HG02588 (cell line): ENCODE results near the gene PDE4D.

ENCODE experiments used
- ATAC-seq: cut with Tn5 transposase; IDR thresholded peaks from one replicate; pipeline ENCODE4 v1.9.1; 2021; ENCODE audit warnings: mild to moderate bottlenecking, moderate library complexity; ENCODE audit not compliant: unreplicated experiment

PDE4D gene

DNA sequence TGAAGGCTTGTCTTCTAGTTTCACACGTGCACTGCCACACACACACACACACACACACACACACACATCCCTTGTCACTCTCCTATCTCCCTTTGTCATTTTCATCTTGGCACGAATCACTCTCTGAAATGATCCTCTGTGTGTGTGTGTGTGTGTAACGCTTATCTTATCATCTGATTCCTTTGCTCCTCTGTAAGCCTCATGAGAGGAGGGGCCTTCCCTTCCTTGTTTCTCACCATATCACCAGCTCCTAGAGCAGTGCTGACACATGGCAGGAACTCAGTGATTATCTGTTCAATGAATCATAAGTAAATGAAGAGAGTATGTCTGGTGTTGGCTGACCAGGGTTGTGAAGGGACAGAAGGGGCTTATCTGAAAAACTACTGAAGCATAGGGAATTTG, 53.3 kb downstream of the PDE4D start:
- no peak for ATAC-seq

DNA sequence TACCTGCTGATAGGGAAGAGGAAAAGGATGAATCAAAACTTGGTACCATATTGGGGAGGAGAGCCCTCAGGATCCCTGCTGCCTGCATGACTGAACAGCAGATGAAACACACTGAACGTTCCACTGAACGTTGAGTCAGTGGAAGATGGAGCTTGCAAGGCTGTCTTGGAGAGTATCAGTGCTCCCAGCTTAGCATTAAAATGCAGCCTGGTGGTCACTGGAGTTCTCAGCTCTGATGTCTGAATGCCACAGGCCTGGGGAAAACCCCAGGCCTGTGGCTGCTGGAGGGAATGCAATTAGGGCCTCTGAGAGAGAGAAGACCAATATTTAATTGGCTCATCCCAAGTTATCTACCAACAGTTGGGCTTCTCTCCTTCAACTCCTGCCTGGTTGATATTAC, 54.5 kb downstream of the PDE4D start:
- ATAC-seq, result no peak

DNA sequence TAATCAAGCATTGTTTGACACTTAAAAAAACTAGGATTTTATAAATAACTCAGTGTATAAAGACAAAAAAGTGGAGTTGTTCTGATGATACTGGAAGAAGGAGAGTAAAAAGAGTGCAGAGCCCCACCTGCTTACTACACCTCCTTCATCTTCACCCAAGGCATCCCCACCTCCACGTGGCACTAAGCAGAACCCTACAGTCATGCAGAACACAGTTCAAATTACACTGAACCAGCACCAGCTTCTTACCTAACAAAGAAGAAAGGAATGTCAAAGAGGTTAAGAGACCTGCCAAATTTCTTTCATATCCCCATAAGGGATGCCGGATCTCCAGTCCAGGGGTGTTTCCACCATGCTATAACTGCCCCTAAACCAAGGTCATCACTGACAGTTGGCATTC, 55.5 kb downstream of the PDE4D start:
- no peak for ATAC-seq

DNA sequence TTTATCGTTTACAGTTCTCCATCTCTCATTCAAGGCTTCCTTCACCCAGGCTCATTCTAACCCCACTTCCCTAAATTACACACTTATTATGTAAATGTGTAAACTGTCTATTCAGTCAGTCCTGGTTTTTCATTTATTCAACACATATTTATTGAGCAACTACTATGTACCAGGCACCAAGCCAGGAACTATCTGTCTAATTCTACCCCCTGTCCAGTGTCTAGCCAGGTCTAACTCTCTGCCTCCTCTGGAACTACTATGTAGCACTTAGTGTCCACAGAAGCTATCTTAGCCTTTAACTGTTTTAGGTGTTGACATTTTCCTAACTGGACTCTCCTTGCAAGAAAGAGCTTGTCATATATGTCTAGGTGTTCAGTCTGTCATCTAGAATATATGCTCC, 56.5 kb downstream of the PDE4D start:
- no peak for ATAC-seq

DNA sequence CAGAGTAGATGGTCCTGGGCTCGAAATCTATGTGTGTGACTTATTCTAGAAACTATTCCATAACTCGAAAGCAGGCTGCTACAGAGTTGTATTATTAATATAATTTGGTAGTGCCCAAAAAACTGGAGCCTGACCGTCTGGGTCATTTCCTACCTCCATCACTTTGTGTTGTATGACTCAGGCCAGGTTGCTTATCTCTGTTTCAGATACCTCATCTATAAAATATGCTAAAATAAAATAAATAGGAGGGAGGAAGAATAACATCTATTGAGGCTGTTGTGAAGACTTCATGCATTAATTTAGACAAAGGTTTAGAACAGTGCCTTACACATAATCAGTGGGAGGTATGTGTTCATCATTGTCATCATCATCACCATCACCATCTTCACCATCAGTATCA, 57.7 kb downstream of the PDE4D start:
- ATAC-seq, result no peak

DNA sequence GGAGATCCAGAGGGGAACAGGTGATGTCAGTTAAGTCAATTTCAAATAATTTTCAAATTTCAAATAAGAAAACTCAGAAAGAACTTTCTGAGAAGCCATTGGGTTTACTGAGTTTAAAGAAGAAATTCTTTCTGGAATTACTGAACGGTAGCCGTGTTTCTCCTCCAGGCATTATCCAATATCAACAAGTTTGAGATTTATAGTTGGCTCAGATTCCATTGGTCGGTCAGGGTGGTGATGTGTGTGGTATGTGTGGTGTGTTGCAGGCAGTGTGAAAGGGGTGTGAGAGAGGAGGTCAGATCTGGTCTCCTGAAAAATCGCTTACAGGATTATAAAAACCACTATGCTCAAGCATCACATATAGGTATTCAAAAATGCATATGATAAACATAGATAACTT, 60.1 kb downstream of the PDE4D start:
- ATAC-seq, result no peak

DNA sequence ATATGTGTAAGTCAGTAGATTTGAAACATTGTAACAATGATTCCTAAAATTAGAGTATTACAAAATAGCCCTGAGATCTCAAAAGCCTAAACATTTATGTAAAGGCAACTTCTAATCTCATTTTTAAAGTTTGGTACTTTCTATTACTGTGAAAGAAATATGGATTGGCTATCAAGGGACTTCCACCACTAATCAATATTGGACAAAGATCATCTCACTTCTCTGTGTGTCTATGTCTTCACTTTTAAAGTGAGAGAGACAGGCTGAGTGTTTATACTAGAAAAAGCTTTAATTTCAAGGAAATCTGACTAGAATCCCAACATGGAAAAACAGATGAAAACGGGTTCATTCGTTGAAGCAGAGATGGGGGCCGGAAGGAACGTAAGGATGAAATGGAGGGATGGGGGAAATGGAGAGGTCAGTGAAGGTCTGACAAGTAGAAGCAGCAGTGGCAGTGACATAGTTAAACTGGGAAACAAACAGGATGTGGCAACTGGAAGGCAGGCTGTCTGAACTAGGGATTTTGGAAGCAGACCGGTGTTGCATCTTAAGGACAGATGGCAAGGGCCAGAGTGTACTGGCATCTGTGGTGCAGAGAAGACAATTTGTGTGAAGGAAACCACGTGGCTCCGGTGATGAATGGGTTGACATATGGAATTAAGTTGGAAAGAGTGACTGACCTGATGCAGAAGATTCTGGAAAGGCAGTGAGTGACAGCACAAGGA, 60.8 kb downstream of the PDE4D start:
- no peak for ATAC-seq

DNA sequence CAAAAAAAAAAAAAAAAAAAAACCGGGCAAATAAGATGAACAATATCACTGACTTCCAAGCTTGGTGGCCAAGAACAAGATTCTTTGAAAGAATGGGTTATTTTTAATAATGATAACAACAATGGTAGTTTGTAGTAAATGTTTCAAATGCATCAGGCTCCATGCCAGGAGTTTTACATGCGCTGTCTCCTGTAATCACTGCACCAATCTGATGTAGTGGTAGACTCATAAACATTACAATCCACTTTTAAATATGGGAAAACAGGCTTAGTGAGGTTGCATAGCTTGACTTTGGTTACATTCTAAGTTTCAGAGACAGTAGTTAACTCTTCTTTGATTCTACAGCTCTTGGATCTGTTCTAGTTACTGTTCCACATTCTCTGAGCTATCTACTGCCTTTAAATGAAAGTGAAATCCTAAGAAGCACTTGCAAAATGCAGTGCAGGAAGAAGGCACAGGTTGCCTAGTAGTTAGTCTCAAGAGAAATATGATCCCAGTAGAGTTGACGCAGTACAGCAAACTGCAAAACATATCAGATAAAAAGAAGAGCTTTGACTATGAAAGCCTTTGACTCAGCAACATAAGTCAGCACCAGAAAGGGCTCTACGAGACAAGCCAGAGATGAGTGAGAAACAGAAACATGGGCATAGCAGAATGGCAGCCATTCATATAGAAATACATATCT, 62.1 kb downstream of the PDE4D start:
- no peak for ATAC-seq

DNA sequence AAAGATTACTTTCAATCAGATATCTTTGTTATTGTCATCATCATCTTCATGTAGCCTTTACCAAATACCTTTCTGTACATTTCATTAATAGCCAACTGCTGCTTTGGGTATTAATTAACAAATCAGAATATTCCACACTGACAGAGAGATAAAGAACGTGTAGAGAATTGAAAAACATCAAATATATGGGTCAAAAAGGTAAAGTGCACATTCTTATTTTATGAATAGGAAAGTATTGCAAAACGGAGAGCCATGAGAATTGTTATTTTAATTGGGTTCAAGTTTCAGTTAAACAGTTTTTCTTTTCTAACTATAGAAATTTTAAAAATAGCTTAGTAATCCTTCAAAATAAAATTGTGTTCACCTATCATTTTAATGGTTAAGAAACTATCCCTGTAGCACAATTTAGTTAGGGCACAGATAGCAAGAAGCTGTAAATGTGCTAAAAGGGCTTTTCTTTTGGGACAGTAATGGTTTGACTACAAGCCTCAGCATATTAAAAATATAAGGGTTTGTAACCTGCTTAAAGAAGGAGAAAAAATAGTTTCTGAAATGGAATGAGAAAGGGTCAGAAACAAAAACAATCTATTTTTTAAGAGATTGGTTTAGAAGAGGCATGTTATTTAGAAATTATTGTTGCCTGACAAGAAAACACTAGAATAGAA, 62.9 kb downstream of the PDE4D start:
- ATAC-seq, result no peak

DNA sequence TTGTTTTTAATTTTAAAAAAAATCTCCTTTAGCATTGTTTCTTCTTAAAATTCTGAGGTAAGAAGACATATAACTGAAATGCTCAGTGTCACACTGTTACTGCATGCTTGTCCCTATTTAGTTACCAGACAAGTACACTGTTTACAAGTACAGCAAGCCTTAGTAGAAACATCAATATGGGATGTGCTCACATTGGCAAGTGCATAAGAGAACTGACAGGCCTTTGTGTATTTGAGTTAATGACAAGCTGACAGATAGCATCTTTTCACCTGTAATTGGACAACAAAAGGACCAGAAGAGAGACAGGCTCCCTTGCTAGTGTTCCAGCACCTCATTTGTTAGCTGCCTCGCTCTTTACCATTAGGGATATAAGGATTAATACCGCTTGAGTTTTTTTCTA, 63.6 kb downstream of the PDE4D start:
- ATAC-seq, result no peak

DNA sequence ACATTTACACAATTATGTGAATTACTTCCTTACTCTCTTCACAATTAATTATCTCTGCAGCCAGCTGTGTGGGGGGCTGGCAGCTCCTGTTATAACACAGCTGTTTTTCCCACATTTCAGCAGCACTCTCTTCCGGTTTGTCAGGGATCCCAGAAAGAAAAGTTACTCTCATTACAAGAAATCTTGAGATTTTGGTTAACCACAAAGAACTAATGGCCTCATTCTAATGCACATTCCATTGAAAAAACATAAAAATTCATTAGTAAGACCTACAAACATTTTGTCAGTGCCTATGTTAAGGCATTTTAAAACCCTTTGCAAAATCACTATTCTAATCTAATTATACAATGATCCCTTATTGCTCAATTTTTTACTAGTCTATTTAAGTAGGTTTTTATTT, 64.1 kb downstream of the PDE4D start:
- ATAC-seq, result no peak

DNA sequence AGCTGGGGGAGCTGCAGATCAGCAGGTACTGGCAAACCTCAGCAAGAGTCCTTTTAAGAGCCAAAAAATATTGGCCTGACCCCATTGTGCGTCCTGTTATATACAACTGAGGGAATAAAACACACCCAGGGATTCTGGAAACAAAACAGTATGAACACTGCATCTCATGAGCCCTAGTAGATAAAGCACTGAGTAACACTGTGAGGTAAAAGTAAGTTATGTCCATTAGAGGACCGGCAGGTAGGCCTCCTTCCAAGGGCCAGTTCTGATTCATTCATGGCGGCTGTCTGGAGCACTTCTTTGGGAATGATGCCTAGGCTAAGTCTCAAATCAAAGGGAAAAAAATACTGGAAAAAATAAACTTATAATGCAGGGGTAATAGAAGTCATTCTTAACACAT, 64.9 kb downstream of the PDE4D start:
- no peak for ATAC-seq

DNA sequence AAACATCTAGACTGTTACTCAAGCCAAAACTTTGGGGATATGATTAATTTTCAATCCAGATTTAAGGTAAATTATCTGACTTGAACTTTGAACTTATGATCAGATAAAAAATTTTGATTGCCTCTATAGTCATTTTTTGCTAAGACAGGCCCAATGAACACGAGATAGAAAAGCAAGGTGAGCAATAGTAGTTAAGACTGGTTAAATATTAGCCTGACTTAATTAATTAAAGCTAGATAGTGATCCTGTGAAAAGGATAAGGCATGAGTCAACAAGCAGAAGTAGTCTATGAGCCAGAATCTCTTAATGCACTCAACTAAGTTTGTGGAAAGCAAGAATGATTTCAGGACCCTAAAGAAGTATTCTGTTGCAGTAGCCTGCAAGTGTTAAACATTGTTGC, 66.5 kb downstream of the PDE4D start:
- ATAC-seq, result no peak

DNA sequence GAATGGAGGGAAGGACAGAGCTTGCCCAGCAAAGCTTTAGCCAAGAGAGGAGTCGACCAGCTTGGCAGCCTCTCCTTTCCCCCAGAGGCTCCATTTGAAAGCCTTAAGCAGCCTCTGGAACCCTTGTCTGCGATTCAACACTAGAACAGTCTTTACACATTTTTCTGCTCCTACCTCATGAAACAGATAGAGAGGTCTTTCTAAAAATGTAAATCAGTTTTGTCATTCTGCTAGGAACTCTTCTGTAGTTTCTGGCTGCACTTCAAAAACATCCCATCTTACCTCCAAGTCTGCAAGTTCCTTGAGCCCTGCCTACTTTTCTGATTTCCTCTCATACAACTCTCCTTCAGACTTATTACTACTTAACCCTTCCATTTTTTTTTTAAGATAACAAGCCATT, 70.1 kb downstream of the PDE4D start:
- no peak for ATAC-seq

DNA sequence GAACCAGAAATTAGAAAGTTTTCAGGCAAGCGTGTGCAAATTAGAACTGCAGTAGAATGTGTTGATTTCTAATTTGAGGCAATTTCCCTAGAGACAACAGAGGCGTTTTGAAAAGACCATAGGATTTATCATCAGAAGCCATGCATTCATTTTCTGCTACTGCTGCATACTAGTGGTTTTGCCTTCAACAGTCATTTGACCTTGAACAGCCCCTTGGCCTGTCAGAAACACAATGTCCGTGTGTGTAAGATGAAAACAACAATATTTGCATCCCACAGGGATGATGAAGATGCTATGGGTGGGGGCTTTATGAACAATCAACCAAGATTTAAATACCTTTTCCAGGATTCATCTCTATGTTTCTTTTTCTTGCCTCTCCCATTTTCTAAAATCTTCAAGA, 73.7 kb downstream of the PDE4D start:
- no peak for ATAC-seq

DNA sequence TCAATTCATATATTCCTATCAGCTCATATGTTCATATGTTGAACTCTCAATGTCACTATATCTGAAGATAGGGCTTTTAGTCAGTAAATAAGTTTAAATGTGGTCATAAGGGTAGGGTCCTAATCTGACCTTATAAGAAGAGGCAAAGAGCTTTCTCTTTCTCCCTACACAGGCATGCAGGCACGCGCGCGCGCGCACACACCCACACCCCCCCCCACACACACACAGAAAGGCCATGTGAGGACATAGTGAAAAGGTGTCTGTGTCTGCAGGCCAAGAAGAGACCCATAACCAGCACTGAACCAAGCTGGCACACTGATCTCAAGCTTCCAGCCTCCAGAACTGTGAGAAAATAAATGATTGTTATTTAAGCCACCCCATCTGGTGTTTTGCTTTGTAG, 76.0 kb downstream of the PDE4D start:
- ATAC-seq, result no peak

DNA sequence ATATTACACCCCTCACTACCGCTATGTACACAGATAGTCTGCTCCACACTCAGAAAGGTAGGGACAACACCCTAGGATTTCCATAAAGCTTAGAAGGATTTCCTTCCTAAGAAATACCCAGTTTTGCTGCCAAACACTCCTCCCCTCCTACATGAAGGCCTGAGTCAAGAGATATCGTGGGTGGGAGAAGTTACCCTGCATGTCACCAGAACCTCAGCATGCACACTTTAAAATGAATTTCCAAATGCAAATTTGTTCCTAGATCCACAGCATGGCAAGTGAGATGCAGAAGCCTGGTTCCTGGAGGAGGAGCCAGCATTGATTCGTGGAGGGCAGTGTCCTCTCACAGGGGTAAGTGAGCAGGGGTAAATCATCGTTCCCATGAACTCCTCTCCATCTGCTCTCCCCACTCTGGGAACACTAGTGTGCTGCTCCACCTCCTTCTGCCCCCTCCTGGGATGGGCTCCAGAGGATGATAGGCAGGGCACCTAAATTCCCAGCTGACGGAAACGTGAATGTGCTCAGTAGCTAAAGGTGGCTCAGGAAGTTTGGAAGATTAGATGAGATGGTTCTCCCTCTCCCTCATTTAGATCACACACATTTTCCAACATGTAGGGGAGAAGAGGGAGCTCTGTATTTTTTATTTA, 76.7 kb downstream of the PDE4D start:
- ATAC-seq, result no peak

DNA sequence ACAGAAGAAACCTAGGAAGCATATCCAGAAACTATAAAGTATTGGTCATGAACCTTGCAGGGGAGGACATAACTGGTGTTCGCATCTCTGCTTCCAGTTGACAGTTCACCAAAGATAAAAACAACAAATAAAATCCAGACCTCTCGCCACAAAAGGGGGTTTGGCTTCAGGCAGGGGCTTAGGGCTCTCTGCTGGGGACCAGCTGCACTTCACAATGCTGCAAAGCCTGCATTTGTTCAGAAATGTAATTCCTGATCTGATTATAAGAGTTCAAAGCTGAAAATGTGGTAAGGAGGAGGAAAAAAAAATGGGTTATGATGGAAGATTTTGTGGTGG, 79.0 kb downstream of the PDE4D start:
- no peak for ATAC-seq

DNA sequence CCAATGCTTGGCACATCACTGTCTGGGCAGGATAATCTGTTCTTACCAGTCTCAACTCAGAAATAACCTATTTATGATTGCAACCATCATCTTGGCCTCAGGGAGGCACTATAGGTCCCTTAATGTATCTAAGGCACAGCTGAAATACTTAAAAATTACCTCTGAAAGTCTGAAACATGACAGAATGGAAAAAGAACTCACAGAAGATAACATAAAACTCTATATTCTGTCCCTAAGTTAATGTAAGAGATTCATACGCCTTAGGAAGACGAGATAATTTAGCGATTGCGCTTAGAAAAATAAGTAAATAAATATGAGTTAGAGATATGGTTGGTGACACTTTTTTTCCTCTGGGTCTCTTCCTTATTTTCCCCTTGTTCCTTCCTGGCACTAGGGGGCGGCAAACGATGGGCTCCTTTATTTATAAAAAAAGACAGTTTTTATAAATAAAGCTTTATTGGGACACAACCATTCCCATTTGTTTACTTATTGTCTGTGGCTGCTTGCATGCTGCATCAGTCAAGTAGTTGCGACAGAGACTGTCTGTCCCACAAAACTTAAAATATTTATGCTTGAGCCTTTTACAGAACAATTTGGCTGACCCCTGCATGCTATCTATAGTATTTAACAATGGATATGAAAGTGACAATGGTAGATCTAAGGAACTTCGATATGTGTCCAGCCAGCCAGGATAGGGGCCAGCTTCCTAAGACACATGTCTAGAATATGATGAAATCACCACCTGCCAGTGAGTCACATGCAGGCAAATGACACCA, 79.6 kb downstream of the PDE4D start:
- peak; percentile 77 for ATAC-seq

DNA sequence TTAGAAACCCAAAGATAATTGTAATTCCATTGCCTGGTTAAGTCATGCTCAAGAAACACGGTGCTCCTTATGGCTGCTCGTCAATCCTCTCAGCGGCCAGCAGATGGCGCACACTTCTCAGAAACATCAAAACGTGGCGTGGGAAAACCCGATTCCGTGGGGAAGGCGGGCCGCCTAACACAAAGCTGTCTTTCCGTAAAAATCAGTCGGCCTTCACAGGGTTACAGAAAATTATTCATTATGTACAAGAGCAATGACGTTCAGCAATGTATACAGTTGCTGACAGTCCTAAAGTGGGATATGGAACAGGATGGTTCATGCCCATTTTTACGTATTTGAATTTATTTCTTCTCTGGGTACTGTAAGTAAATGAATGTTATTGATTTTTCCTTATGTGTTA, 83.5 kb downstream of the PDE4D start:
- ATAC-seq, result peak; percentile 65

DNA sequence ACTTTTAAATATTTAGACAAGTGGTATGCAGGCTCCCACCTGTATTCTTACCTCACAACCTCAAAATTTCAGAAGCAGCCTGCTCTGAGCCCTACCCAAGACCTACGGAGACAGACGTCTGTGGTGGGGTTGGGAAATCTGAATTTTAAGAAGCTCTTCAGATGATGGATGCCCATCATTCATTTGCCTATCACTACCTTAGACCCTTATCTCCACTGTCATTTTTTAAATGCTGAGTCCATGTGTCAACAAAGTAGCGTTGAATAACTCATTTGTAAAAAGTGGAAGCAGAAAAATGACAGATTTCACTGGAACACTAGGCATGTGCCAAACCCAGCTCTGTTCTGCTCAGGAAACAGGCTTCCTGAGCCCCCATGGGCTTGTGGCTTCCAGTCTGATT, 85.7 kb downstream of the PDE4D start:
- ATAC-seq, result no peak
